ENCODE data around the gene ERBB4.

Gene ERBB4

GRCh38 chr2:211359347-211359746 is 1179.3 kb downstream of the ERBB4 start:
- no peak overlapping the region for H3K4me3 ChIP-seq (ENCODE audit: low read depth in 1 of 2, low read length in 1 of 2)
- H3K27me3 ChIP-seq, result no peaks in the 10 kb centered on the region
- TF ChIP-seq, protein P1, sequence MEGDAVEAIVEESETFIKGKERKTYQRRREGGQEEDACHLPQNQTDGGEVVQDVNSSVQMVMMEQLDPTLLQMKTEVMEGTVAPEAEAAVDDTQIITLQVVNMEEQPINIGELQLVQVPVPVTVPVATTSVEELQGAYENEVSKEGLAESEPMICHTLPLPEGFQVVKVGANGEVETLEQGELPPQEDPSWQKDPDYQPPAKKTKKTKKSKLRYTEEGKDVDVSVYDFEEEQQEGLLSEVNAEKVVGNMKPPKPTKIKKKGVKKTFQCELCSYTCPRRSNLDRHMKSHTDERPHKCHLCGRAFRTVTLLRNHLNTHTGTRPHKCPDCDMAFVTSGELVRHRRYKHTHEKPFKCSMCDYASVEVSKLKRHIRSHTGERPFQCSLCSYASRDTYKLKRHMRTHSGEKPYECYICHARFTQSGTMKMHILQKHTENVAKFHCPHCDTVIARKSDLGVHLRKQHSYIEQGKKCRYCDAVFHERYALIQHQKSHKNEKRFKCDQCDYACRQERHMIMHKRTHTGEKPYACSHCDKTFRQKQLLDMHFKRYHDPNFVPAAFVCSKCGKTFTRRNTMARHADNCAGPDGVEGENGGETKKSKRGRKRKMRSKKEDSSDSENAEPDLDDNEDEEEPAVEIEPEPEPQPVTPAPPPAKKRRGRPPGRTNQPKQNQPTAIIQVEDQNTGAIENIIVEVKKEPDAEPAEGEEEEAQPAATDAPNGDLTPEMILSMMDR (IDR thresholded peaks at IDR 0.05), result no peak
- H3K4me1 ChIP-seq (ENCODE audit: control insufficient read depth in 1 of 2, insufficient read depth in 1 of 2, low read depth in 1 of 2, low read length in 1 of 2), result no peaks in the 10 kb centered on the region
- H3K27ac ChIP-seq, result no peak overlapping the region
- H3K36me3 ChIP-seq, result no peaks in the 10 kb centered on the region
- no peaks in the 10 kb centered on the region for H3K9me3 ChIP-seq

DNA sequence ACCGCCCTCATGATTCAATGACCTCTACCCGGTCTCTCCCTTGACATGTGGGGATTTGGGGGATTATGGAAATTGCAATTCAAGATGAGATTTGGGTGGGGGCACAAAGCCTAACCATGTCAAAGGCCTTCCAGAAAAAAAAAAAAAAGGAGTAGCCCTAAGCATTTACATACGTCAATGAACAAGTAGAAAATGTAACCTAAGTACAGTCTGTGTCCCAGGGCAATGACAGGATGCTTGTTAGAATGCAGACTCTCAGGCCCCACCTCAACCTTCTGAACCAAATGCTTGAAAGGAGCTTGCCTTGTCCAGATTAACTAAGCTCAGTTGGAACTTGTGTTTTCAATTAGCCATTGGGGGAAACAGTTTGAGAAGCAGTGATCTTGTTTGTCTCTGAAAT is 1180.1 kb downstream of the ERBB4 start:
- TF ChIP-seq, protein P1 (IDR thresholded peaks at IDR 0.05), result no peak
- H3K9me3 ChIP-seq, result no peaks in the 10 kb centered on the region
- no peaks in the 10 kb centered on the region for H3K4me1 ChIP-seq (ENCODE audit: control insufficient read depth in 1 of 2, insufficient read depth in 1 of 2, low read depth in 1 of 2, low read length in 1 of 2)
- no peaks in the 10 kb centered on the region for H3K27me3 ChIP-seq
- H3K27ac ChIP-seq, result no peak overlapping the region
- H3K4me3 ChIP-seq (ENCODE audit: low read depth in 1 of 2, low read length in 1 of 2), result no peak overlapping the region
- no peaks in the 10 kb centered on the region for H3K36me3 ChIP-seq

GRCh38 chr2:211354481-211354880 is 1184.1 kb downstream of the ERBB4 start:
- H3K36me3 ChIP-seq, result no peaks in the 10 kb centered on the region
- no peaks in the 10 kb centered on the region for H3K4me1 ChIP-seq (ENCODE audit: control insufficient read depth in 1 of 2, insufficient read depth in 1 of 2, low read depth in 1 of 2, low read length in 1 of 2)
- H3K9me3 ChIP-seq, result no peaks in the 10 kb centered on the region
- TF ChIP-seq, protein P1 (IDR thresholded peaks at IDR 0.05), result no peak
- H3K4me3 ChIP-seq (ENCODE audit: low read depth in 1 of 2, low read length in 1 of 2), result no peak overlapping the region
- H3K27me3 ChIP-seq, result no peaks in the 10 kb centered on the region
- no peak overlapping the region for H3K27ac ChIP-seq

GRCh38 chr2:211351987-211352386 is 1186.6 kb downstream of the ERBB4 start:
- Histone ChIP-seq H3K36me3 (no peaks in the 10 kb centered on the region), H3K4me1 (ENCODE audit: control insufficient read depth in 1 of 2, insufficient read depth in 1 of 2, low read depth in 1 of 2, low read length in 1 of 2) (no peaks in the 10 kb centered on the region), H3K27me3 (no peaks in the 10 kb centered on the region), H3K9me3 (no peaks in the 10 kb centered on the region), H3K4me3 (ENCODE audit: low read depth in 1 of 2, low read length in 1 of 2) (no peak overlapping the region), H3K27ac (no peak overlapping the region)
- TF ChIP-seq, protein P1 (IDR thresholded peaks at IDR 0.05), result no peak

DNA sequence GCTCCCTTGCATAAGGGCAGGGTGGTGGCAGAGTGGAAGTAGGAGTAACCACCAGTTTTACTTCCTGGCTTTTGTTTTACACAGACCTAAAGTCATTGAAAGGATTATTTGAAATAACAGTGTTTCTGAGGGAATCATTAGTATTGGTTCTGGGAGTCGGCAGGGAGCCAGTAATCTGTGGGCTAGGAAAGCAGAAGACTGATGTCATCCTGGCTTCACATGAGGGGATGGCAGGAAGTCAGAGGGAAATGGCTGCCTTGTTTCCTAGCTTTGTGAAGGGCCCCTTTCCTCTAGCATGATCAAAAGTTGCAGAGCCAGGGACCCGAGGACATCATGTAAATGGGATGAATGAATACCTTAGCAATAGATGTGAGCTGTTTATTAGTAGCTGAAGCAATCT is 1189.6 kb downstream of the ERBB4 start:
- H3K9me3 ChIP-seq, result no peaks in the 10 kb centered on the region
- no peaks in the 10 kb centered on the region for H3K27me3 ChIP-seq
- H3K36me3 ChIP-seq, result no peaks in the 10 kb centered on the region
- H3K27ac ChIP-seq, result no peak overlapping the region
- TF ChIP-seq, protein P1 (IDR thresholded peaks at IDR 0.05), result no peak
- no peaks in the 10 kb centered on the region for H3K4me1 ChIP-seq (ENCODE audit: control insufficient read depth in 1 of 2, insufficient read depth in 1 of 2, low read depth in 1 of 2, low read length in 1 of 2)
- H3K4me3 ChIP-seq (ENCODE audit: low read depth in 1 of 2, low read length in 1 of 2), result no peak overlapping the region

DNA sequence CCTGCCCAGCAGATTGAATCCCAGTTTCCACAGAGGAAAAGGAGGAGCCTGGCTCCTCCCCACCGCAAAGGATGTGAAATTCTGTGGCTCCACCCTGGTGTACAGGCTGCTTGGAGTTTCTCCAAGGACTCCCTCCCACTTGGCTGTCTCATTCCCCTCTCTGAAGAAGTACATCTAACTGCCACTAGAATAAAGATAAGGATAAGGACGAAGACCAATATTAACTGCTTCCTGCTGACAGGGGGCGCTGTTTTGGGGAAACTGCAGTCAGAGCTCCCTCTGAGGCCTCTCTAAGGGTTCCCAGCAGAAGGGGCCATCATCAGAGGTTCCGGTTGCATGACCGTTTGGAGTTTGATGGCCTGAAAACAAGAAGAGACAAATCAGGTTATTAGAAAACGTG is 1191.3 kb downstream of the ERBB4 start:
- Histone ChIP-seq H3K27ac (no peak overlapping the region), H3K27me3 (no peaks in the 10 kb centered on the region), H3K4me3 (ENCODE audit: low read depth in 1 of 2, low read length in 1 of 2) (no peak overlapping the region), H3K4me1 (ENCODE audit: control insufficient read depth in 1 of 2, insufficient read depth in 1 of 2, low read depth in 1 of 2, low read length in 1 of 2) (no peaks in the 10 kb centered on the region), H3K36me3 (no peaks in the 10 kb centered on the region), H3K9me3 (no peaks in the 10 kb centered on the region)
- TF ChIP-seq, protein P1 (IDR thresholded peaks at IDR 0.05), result no peak
